D341Med (cell line): ENCODE results near the gene KIF17.

ENCODE experiments used
- DNase-seq: peaks from one replicate; pipeline ENCODE4 v3.0.0; 2012; ENCODE audit warnings: low spot score

Gene KIF17

DNA sequence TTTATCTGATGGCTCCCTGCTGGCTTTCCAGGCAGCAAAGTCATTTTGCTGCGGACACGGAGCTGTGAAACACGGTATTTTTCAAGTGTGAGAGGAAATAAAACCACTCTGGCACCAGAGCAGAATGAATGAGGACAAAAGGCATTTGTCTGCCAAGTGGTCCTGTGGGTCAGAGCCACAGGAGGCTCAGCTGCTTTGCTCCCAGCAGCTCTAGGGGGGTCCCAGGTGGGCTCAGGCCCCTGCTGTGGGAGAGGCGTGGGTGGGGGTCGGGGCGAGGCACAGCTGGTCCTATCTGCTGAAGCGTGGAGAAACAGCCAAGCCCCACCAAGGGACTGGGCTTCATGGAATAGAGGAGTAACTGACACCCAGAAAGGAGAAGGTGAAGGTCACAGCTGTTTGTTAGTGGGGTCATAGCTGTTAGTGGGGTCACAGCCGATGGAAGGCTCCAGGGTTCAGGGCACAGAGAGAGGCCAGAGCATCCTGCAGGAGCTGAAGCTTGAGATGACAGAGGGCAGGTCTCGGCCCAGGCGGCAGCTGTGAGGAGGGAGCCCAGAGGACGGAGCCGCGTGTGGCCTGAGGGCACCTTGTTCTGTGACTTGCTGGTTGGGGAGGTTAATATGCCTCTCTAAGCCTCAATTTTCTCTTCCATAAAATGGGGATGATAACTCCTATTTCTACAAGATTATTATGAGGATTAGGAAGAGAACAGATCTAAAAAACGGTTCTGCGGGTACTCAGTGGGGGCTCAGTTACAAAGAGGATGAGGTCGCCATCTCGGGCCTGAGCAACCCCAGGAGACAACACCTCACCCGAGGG is 7.1 kb downstream of the KIF17 start:
- DNase-seq = no peak

DNA sequence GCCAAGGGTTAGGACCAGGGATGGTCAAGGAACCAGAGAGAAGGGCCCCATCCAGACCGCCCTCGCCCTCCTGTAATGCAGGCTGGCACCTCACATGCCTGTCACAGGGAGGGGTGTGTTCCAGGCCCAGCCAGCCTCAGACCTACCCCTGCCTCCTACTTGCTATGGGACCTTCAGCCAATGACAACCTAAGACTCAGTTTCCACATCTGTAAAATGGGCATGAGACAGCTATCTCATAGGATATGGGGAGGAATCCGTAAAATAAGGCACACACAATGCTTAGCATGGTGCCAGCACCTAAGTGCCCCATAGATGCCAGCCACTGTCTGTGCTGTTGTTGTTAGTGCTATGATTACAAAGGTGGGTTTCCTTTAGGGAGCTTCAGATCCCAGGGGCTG is 7.9 kb downstream of the KIF17 start:
- DNase-seq = no peak

DNA sequence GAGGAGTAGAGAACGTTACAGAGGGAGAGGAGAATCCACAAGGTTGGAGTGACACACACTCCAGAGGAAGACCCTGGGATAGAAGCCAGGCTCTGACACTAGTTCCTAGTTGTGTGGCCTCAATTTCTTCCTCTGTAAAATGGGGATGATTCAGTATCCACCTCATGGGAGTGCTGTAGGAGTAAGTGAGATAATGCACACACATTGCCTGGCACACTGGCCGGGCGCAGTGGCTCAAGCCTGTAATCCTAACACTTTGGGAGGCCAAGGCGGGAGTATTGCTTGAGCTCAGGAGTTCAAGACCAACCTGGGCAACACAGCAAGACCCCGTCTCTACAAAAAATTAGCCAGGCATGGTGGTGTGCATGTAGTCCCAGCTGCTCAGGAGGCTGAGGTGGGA is 8.9 kb downstream of the KIF17 start:
- DNase-seq = no peak

DNA sequence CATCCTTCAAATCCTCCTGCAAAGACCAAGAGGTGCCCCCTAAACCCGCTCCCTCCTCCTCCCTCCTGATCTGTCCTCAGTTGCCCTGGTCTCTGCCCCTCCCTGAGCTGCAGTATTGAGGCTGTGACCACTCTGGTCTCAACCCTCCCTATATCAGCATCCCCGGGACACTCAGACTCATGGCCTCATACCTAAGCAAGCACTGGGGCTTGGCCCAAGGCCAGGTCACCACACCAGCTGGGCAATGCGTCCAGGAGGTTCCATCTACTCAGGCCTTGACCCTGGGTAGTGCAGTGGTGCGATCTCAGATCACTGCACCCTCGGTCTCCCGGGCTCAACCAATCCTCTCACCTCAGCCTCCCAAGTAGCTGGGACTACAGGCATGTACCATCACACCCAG is 9.8 kb downstream of the KIF17 start:
- DNase-seq = no peak

DNA sequence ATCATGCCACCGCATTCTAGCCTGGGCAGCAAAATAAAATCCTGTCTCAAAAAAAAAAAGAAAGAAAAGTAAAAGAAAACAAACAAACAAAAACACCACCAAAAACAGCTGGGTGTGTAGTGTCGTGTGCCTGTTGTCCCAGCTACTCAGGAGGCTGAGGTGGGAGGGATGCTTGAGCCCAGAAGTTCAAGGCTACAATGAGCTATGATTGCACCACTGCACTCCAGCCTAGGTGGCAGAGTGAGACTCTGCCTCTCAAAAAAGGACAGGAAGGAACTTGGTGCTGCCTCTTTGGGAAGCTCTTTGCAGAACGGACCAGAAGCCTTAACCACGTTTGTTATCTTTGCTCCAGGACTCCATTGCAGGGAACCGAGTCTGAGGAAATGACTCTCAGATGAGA is 11.0 kb downstream of the KIF17 start:
- DNase-seq = no peak

DNA sequence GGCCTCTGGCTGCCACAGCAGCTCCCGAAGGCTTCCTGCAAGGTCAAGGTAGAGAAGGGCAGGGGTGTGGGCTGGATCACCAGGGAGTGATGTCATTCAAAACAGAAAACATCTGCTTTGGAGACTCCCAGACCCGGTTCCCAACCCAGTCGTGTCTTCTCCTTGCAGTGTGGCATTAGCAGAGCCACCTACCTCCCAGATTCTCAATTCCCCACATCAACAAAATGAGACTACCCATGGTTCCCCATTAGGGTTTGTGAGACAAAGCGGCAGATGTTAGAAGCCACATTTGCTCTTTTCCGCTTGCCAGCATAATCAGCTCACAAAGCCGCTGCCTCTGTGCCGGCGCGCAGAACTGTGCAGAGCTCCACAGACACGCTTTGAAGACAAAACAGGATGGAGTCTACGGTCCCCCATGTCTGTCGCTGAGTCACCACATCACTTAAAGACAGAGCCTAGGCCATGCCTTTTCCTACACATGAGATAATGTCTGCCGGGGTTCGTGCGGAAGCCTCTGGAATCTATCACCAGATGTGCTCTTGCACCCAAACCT is 12.5 kb downstream of the KIF17 start:
- DNase-seq = no peak

DNA sequence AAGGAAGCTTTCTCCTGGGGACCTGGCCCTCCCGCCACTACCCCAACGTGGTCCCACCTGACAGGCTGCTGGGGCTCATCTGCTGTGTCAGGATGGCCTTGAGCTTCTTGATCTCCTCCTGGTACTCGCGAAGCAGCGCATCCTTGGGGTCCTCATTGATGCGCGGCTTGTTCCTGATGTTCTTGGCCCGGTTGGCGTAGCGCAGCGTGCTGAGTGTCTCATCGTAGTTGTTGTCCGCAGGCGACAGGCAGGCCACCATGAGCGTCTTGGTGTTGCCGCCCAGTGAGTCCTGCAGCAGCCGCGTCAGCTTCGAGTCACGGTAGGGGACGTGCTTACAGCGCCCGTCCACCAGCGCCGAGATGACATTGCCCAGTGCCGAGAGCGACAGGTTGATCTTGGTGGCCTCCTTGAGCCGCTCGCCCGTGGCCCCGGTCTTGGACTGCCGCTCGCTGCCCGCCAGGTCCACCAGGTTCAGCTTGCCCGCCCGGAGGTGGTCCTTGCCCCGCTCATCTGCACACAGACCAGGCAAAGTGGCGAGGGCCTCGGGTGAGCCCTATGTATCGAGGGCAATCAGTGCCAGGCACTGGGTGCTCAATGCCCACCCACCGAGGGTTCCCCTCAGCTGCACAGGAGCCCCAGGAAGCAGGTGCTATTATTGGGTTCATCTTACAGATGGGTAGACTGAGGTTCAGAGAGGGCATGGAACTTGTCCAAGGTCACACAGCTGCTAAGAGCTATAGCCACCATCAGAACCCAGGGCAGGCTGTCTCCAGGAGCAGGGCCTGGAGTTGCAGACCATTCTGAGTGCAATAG is 13.2 kb downstream of the KIF17 start:
- no peak for DNase-seq

DNA sequence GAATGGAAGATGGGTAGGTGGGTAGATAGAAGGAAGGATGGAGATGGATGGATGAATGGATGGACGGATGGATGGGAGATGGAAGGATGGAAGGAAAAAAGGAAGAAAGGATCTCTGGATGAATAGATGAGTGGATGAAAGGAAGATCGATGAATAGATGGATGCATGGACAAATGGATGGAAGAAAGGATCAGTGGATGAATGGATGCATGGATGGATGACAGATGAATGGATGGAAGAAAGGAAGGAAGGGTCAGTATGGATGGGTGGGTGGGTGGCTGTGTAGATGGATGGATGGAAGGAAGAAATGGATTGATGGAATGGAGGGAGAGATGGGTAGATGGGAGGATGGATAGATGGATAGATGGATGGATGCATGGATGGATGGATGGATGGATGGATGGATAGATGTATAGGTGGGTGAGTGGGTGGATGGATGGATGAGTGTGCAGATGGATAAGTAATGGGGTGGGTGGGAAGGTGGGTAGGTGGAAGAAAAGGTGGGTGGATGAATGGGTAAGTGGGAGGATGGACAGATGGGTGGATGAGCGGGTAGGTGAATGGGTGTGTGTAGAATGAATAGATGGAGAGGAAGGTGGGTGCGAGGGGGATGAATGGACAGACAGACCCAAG is 14.6 kb downstream of the KIF17 start:
- no peak for DNase-seq

DNA sequence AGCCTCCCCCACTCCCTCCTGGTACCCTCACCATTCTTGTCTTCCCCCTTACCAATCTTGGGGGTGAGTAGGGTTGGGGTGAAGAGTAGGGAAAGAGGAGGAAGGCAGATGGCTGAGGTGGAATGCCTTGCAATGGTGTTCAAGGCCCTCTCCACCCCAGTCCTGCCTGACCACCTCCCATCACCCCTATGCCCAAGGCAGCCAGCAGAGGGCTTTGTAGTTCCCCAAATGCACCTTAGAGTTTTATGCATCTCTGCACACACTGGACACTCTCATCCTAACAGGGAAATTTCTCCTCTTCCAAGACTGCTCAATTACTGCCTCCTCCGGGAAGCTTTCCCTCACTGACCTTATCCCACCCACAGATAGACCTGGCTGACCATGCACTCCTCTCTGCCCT is 15.4 kb downstream of the KIF17 start:
- no peak for DNase-seq

DNA sequence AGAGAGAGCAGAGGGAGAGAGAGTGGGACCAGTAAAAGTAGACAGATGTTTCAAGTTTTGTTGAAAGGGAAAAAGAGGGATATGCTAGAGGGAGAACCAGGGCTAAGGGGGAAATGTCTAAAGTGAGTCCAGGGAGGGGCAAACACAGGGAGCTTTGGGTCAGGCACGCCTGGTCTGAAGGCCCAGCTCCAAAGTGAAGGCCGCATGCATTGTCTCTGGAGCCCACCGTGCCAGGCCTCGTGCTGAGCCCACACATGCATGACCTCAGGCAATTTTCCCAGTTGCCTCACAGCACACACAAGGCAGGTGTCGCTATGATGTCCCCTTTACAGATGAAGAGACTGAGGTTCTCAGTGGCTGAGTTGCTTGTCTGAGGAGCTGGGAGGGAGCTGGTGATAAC is 16.0 kb downstream of the KIF17 start:
- DNase-seq = no peak

DNA sequence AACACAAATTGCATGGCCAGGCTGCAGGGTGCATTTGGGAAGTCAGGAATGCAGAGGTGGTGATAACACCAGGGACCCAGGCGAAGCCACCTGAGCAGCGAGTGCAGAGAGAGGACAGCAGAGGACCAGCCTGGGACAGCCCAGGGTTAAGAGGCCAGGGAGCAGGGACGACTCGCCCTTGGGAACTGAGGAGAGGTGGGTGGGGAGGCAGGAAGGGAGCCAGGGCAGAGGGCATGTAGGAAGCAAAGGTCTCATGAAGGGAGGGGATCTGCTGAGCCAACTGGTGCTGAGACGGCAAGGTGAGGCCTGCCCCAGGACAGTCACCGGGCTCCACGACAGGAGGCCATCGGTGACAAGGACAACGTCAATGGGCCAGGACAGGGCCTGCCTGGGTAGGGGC is 16.4 kb downstream of the KIF17 start:
- no peak for DNase-seq

DNA sequence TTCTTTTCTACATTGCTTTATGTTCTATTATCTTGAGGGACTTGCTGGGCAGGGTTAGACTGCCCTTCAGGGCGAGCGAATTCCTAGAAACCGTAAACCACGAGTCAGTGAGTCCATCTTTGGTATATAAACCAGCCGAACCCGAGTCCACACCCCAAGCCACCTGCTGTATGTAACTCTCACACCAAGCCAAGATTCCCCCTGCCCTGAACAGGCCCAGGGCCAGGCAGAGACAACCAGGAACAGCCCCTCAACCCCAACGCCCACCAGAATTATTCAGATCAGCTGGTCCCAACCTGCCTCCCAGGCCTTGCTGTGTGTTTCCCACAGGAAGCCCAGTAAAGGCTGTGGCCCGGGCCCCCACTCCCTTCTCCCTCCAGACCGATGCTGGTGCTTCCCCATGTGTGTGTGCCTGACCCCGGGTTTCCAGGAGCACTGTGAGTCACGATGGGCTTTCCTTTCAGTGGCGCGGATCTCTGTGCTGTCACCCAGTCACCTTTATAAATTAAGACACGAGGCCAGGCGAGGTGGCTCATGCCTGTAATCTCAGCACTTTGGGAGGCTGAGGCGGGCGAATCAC is 17.1 kb downstream of the KIF17 start:
- DNase-seq = no peak

DNA sequence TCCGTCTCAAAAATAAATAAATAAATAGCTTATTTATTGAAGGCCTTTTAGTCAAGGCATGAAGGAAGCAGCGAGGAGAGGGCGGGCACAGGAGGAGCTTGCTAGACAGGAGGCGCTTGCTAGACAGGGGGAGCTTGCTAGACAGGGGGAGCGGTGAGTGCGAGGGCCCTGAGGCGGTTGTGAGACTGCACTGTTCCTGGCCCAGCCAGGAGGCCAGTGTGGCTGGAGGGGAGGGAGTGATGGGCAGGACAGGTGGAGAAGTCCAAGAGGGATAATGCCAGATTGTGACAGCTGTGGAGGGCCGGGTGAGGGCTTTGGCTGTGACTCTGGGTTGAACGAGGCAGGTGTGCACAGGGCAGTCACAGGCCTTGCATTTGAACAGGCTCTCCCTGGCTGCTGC is 18.2 kb downstream of the KIF17 start:
- DNase-seq = no peak

DNA sequence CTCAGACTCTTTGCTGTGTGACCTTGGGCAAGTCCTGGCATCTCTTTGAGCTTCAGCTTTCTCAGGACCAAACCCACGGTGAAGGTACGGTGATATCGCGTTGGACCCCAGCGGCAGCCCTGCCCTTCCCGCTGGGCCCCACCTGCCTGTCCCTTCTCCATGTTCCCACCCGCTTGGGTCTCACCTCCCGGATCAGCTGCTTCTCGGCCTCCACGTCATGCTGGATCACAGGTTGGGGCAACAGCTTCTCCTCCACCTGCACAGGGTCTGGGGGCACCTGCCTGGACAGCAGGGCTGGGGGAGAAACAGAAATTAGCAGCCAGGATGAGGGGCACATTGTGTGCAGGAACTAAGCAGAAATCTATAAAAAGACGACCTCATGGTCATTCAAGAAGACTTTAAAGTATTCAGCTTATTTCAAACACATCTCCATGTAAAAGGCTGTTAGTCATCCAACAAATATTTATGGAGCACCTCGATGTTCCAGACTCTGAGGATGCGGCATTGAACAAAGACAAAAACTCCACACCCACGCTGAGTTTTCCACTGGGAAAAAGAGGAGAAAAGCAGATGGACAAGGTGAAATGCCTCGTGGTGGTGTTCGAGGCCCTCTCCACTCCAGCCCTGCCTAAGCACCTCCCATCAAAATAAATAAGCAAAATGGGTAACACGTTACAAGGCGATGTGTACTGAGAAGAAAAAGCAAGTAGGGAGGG is 19.5 kb downstream of the KIF17 start:
- no peak for DNase-seq

DNA sequence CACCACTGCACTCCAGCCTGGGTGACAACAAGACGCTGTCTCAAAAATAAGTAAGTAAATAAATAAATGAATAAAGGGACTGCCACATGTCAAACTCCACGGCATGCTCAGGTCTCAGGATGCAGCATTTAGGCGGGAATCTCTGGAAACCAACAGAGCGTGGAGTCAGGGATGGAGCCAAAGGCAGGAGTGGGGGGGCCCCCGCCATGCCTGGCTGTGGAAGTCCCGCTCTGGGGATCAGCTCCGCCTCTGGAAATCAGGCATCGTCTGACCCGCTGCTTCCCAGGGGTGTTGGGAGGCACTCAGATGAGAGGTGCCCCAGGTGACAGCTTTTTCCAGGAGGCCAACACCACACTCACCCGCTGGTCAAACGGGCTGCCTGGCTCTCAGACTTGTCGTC is 20.2 kb downstream of the KIF17 start:
- no peak for DNase-seq

DNA sequence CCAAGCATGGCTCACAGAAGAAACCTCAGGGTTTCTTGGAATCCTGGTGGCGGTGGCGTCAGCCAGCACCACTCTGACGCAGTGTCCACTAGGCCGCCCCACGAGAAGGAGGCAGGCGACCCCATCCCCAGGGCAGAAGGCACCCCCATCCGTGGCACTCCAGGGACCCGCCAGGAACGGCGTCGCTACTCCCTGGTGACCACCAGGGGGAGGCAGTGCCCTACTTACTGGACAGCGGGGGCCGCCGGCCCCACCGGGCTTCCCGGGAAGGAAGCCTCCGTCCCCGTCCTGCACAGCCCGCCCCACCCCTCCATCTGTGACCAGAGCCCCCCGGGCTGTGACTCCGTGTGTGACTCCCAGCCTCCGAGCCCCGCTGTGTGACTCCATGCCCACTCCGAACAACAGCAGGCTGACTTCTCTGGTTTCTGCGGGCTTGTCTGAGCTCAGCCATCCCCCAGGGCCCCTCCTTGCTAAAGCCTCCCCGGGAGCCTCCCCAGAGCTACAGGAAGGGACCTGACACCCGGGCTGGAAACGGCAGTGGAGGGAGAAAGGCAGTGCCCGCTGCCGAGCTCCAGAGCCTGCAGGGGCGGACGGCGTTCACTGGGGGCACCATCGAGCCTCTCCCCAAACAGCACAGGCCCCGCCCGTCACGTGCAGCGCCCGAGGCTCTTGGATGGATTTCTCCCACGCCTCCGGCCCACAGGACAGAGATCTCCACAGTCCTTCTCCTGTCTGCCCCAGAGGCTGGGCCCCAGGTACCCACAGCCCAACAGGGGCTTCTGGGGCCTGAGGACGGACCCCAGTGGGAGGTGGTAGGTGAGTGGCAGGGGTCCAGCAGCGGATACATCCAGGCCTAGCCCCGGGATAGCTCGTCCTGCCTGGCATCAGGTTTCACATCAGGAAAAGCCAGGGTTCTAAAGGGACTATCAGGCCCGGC is 21.1 kb downstream of the KIF17 start:
- peak; percentile 92 for DNase-seq

DNA sequence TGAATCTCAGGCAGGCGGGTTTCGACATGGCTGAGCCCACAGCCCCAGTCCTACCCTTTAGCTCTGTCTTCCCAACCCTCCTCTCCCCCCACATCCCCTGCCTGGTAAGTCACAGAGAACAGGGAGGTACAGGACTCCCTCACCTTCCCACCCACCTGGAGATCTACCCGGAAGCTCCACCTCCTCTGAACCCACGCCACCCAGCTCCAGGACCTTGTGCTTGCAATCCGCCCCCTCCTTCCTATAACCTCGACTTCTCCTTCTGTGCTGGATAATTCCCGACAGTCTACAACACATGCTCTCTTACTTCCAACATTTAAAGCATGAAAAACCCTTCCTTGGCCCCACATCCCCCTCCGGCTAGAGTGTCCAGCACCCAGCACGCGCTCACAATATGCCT is 22.3 kb downstream of the KIF17 start:
- no peak for DNase-seq

DNA sequence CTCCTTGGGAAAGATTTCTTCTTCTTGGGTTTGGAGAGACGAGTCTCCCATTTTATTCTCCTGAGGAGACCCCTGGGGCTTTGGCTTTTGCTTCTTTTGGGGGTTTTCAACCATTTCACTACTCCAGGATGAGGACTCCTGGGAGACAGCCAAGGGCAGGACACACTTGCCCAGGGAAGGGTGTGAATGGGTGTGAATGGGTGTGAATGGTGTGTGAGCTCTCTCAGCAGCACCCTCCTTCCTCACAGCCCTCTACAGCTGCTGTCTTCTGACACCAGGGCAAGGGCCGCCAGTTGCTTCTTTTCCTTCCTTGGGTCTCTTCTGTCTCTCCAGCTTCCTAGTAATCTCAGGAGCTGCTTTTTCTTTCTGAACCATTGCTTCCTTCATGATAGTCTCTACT is 24.2 kb downstream of the KIF17 start:
- no peak for DNase-seq

DNA sequence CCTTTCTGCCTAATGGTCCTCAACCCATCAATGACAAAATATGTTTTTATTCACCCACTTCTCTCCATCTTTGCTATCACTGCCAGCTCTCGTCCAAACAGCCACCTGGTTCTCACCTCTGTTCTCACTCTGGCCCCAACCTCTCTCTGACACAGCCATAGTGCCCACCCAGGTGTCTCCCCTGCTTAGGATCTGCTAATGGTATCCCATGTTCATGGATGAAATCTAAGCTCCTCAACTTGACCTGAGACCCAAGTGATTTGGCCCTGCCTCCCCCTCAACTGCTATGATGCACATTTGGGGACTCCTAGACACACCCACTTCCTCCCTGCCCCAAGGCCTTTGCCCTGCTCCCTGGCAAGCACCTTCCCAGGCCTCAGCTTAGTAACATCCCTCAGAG is 25.9 kb downstream of the KIF17 start:
- DNase-seq = no peak

DNA sequence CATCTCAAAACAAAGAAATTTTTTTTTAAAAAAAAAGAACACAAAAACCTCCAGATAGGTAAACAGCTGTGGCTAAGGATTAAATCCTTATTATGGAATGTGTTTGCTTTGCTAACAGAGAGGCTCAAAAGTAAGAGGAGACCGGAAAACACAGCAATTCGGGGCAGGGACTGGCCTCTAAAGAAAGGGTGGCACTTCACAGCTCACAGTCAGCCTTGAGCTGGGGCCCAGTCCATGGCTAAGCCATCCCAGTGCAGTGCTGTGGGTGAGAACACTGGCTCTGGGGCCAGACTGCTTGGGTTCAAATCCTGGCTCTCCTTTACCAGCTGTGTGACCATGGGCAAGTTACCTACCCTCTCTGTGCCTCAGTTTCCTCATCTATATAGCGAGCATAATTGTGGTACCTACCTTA is 28.2 kb downstream of the KIF17 start:
- DNase-seq = no peak
